Trophoblast cell (in vitro differentiated cells and primary cell): ENCODE data around the gene AGBL1.

Experiments
- DNase-seq, 2 donors: peaks; one replicate each; pipeline ENCODE4 v3.0.0-alpha.2; 2016
- H2AFZ ChIP-seq: 2 replicates; pipeline ENCODE4 v1.6.1; 2013; ENCODE audit warnings: low read length, moderate library complexity, mild to moderate bottlenecking; ENCODE audit not compliant: insufficient read depth, poor library complexity
- H2AK5ac ChIP-seq: 2 replicates; pipeline ENCODE4 v1.6.1; 2013; ENCODE audit warnings: mild to moderate bottlenecking, low read length
- H2BK120ac ChIP-seq: 2 replicates; pipeline ENCODE4 v1.6.1; 2013; ENCODE audit warnings: low read length, mild to moderate bottlenecking, moderate library complexity; ENCODE audit not compliant: insufficient read depth, poor library complexity
- H2BK12ac ChIP-seq: 2 replicates; pipeline ENCODE4 v1.6.1; 2013; ENCODE audit warnings: mild to moderate bottlenecking, low read length, moderate library complexity
- H2BK5ac ChIP-seq: 2 replicates; pipeline ENCODE4 v1.6.1; 2013; ENCODE audit warnings: low read length, low read depth, moderate library complexity, mild to moderate bottlenecking; ENCODE audit not compliant: poor library complexity
- H3K14ac ChIP-seq: 2 replicates; pipeline ENCODE4 v1.6.1; 2013; ENCODE audit warnings: mild to moderate bottlenecking, low read length
- H3K18ac ChIP-seq: 2 replicates; pipeline ENCODE4 v1.6.1; 2013; ENCODE audit warnings: mild to moderate bottlenecking, low read length
- H3K23ac ChIP-seq: 2 replicates; pipeline ENCODE4 v1.6.1; 2013; ENCODE audit warnings: low read length
- H3K27ac ChIP-seq: 2 replicates; pipeline ENCODE4 v1.5.1; 2013; ENCODE audit warnings: low read depth, mild to moderate bottlenecking, inconsistent platforms, low read length, moderate library complexity
- H3K27me3 ChIP-seq: 2 replicates; pipeline ENCODE4 v1.6.1; 2013; ENCODE audit warnings: inconsistent platforms, mild to moderate bottlenecking, low read length, moderate library complexity; ENCODE audit not compliant: insufficient read depth
- H3K36me3 ChIP-seq, 2 experiments: 1 replicate in 1 of 2; 2 replicates in 1 of 2; pipeline ENCODE4 v1.6.1; 2013; ENCODE audit warnings: low read length in 2 of 2, mild to moderate bottlenecking in 2 of 2, moderate library complexity in 1 of 2; ENCODE audit not compliant: insufficient read depth in 2 of 2, control insufficient read depth in 1 of 2
- H3K4ac ChIP-seq: 2 replicates; pipeline ENCODE4 v1.6.1; 2013; ENCODE audit warnings: low read depth, mild to moderate bottlenecking, low read length, moderate library complexity
- H3K4me1 ChIP-seq, 2 experiments: 1 replicate in 1 of 2; 2 replicates in 1 of 2; pipeline ENCODE4 v1.6.1; 2013; ENCODE audit warnings: low read length in 2 of 2, mild to moderate bottlenecking in 2 of 2, moderate library complexity in 1 of 2; ENCODE audit not compliant: insufficient read depth in 2 of 2, control insufficient read depth in 1 of 2
- H3K4me2 ChIP-seq: 2 replicates; pipeline ENCODE4 v1.6.1; 2013; ENCODE audit warnings: inconsistent platforms, mild to moderate bottlenecking, low read length, moderate library complexity
- H3K4me3 ChIP-seq: 2 replicates; pipeline ENCODE4 v1.5.1; 2013; ENCODE audit warnings: mild to moderate bottlenecking, low read depth, low read length, inconsistent platforms
- H3K79me1 ChIP-seq: one replicate; pipeline ENCODE4 v1.6.1; 2013; ENCODE audit warnings: low read length
- H3K79me2 ChIP-seq: 2 replicates; pipeline ENCODE4 v1.6.1; 2013; ENCODE audit warnings: low read length, mild to moderate bottlenecking; ENCODE audit not compliant: control insufficient read depth, insufficient read depth, poor library complexity
- H3K9ac ChIP-seq: 2 replicates; pipeline ENCODE4 v1.6.1; 2013; ENCODE audit warnings: mild to moderate bottlenecking, low read length
- H3K9me3 ChIP-seq: 2 replicates; pipeline ENCODE4 v1.6.1; 2013; ENCODE audit warnings: low read depth, mild to moderate bottlenecking, control low read depth, inconsistent platforms, low read length; ENCODE audit not compliant: insufficient read depth
- H4K12ac ChIP-seq: 2 replicates; pipeline ENCODE4 v1.6.1; 2013; ENCODE audit warnings: low read depth, mild to moderate bottlenecking, low read length, moderate library complexity
- H4K8ac ChIP-seq: 2 replicates; pipeline ENCODE4 v1.6.1; 2013; ENCODE audit warnings: low read depth, mild to moderate bottlenecking, low read length, moderate library complexity
- H4K91ac ChIP-seq: one replicate; pipeline ENCODE4 v1.6.1; 2013; ENCODE audit warnings: low read depth, mild to moderate bottlenecking, low read length, moderate library complexity
- WGBS: extraction: QIAGEN DNeasy Blood & Tissue Kit; methylation state at CpG from one replicate; pipeline ENCODE4 v1.1.7; 2013; ENCODE audit warnings: missing lambda C conversion rate; ENCODE audit not compliant: insufficient read length, insufficient coverage; ENCODE audit errors: extremely low coverage; 5-methylcytosine and 5-hydroxymethylcytosine counted together

AGBL1 gene

GRCh38 chr15:86700864-86701610 lies 621.4 kb downstream of the AGBL1 start:
- H3K9ac ChIP-seq, result no peak overlapping the region
- no peak overlapping the region for H3K18ac ChIP-seq
- H3K4me2 ChIP-seq, result no peak overlapping the region
- no peak overlapping the region for H3K4me3 ChIP-seq
- H3K27me3 ChIP-seq, result no peaks in the 10 kb centered on the region
- H3K4me1 ChIP-seq, result no peaks in the 10 kb centered on the region
- no peak overlapping the region for H3K14ac ChIP-seq
- no peak overlapping the region for H4K12ac ChIP-seq
- H3K23ac ChIP-seq, result no peak overlapping the region
- no CpG with 5 or more reads among the region's 3 CpGs for WGBS
- H2AK5ac ChIP-seq, result no peak overlapping the region
- no peaks in the 10 kb centered on the region for H3K79me2 ChIP-seq
- H3K4ac ChIP-seq, result no peak overlapping the region
- H2BK5ac ChIP-seq, result no peak overlapping the region
- no peak overlapping the region for H2AFZ ChIP-seq
- DNase-seq, result no peak
- H4K8ac ChIP-seq, result no peak overlapping the region
- H3K79me1 ChIP-seq, result no peaks in the 10 kb centered on the region
- no peak overlapping the region for H2BK12ac ChIP-seq
- H3K9me3 ChIP-seq, result peaks cover 2% of the 10 kb centered on the region
- no peak overlapping the region for H3K27ac ChIP-seq
- H3K36me3 ChIP-seq, result no peaks in the 10 kb centered on the region
- H4K91ac ChIP-seq, result no peak overlapping the region
- H2BK120ac ChIP-seq, result no peak overlapping the region

- H2AFZ ChIP-seq, result no peak overlapping the region
- H4K12ac ChIP-seq, result no peak overlapping the region
- H3K18ac ChIP-seq, result no peak overlapping the region
- H2BK5ac ChIP-seq, result no peak overlapping the region
- no peak overlapping the region for H3K4me2 ChIP-seq
- H3K4ac ChIP-seq, result no peak overlapping the region
- no peak for DNase-seq
- no peak overlapping the region for H3K9ac ChIP-seq
- H3K79me2 ChIP-seq, result no peaks in the 10 kb centered on the region
- H2BK120ac ChIP-seq, result no peak overlapping the region
- no peak overlapping the region for H4K91ac ChIP-seq
- no peaks in the 10 kb centered on the region for H3K27me3 ChIP-seq
- H2AK5ac ChIP-seq, result no peak overlapping the region
- no peak overlapping the region for H3K27ac ChIP-seq
- H3K9me3 ChIP-seq, result peaks cover 2% of the 10 kb centered on the region
- H3K14ac ChIP-seq, result no peak overlapping the region
- H3K79me1 ChIP-seq, result no peaks in the 10 kb centered on the region
- H3K23ac ChIP-seq, result no peak overlapping the region
- H3K4me1 ChIP-seq, result no peaks in the 10 kb centered on the region
- no peak overlapping the region for H3K4me3 ChIP-seq
- no peak overlapping the region for H4K8ac ChIP-seq
- no peak overlapping the region for H2BK12ac ChIP-seq
- H3K36me3 ChIP-seq, result no peaks in the 10 kb centered on the region
Measured at GRCh38 chr15:86701611-86701963, 621.9 kb downstream of the AGBL1 start.

GRCh38 chr15:86706813-86707212 lies 627.1 kb downstream of the AGBL1 start:
- Histone ChIP-seq H3K4me3 (no peak overlapping the region), H3K9ac (no peak overlapping the region), H3K79me2 (no peaks in the 10 kb centered on the region), H4K8ac (no peak overlapping the region), H3K9me3 (peaks cover 2% of the 10 kb centered on the region), H3K27ac (no peak overlapping the region), H3K36me3 (no peaks in the 10 kb centered on the region), H3K23ac (no peak overlapping the region), H3K27me3 (no peaks in the 10 kb centered on the region), H2AFZ (no peak overlapping the region), H3K4me1 (no peaks in the 10 kb centered on the region), H3K4ac (no peak overlapping the region), H2BK5ac (no peak overlapping the region), H3K18ac (no peak overlapping the region), H2BK12ac (no peak overlapping the region), H2BK120ac (no peak overlapping the region), H3K4me2 (no peak overlapping the region), H2AK5ac (no peak overlapping the region), H4K91ac (no peak overlapping the region), H3K79me1 (no peaks in the 10 kb centered on the region), H4K12ac (no peak overlapping the region), H3K14ac (no peak overlapping the region)
- WGBS, result no CpG with 5 or more reads among the region's 1 CpG
- DNase-seq, result no peak

- H3K4me3 ChIP-seq, result no peak overlapping the region
- no peaks in the 10 kb centered on the region for H3K27me3 ChIP-seq
- no CpG with 5 or more reads among the region's 1 CpG for WGBS
- no peaks in the 10 kb centered on the region for H3K79me2 ChIP-seq
- no peak overlapping the region for H2AFZ ChIP-seq
- H4K91ac ChIP-seq, result no peak overlapping the region
- no peak overlapping the region for H4K8ac ChIP-seq
- no peaks in the 10 kb centered on the region for H3K9me3 ChIP-seq
- H3K4ac ChIP-seq, result no peak overlapping the region
- no peak overlapping the region for H2AK5ac ChIP-seq
- no peak overlapping the region for H4K12ac ChIP-seq
- no peak for DNase-seq
- H3K79me1 ChIP-seq, result no peaks in the 10 kb centered on the region
- no peak overlapping the region for H2BK120ac ChIP-seq
- no peak overlapping the region for H3K18ac ChIP-seq
- no peak overlapping the region for H3K4me2 ChIP-seq
- no peak overlapping the region for H2BK12ac ChIP-seq
- H2BK5ac ChIP-seq, result no peak overlapping the region
- no peak overlapping the region for H3K14ac ChIP-seq
- no peak overlapping the region for H3K27ac ChIP-seq
- peaks cover 0 to 3% of the 10 kb centered on the region in 2 experiments for H3K4me1 ChIP-seq
- H3K23ac ChIP-seq, result no peak overlapping the region
- H3K36me3 ChIP-seq, result no peaks in the 10 kb centered on the region
- no peak overlapping the region for H3K9ac ChIP-seq
Measured at GRCh38 chr15:86711476-86711875, 631.8 kb downstream of the AGBL1 start.
